T-cell (primary cell): Measurements from ENCODE around the gene TNFSF13. TPM values are rescaled to one million over a fixed set of nuclear protein-coding genes. Genes with fewer than 3 reads are reported as not detected.

ENCODE experiments used
- ATAC-seq, 4 experiments: fragments of 200-7000 bp in 3 of 4; fragments of 150-1000 bp in 1 of 4; cut with Tn5 transposase; replicated peaks in 1 of 4; 1 replicate in 3 of 4; 2 replicates in 1 of 4; pipeline ENCODE4 v1.10.0; 2021; ENCODE audit warnings: moderate library complexity in 3 of 4, mild to moderate bottlenecking in 2 of 4, moderate number of reproducible peaks in 1 of 4
- CTCF ChIA-PET, 2 donors: fragments of 300-600 bp; sonication (Branson Sonifier 250); formaldehyde crosslinking; loops; one replicate each; lab custom pipeline; 2022; ENCODE audit warnings: antibody characterized with exemption in 2 of 2; lab: Charles Lee
- POLR2A ChIA-PET, 2 donors: fragments of 300-600 bp; sonication (Branson Sonifier 250); formaldehyde crosslinking; loops; one replicate each; lab custom pipeline; 2022; ENCODE audit warnings: antibody characterized with exemption in 2 of 2; lab: Charles Lee
- DNase-seq, 35 experiments: peaks; one replicate each; pipeline versions ENCODE4 v3.0.0 to v3.0.0-alpha.2; 2013 to 2023
- H3K27ac ChIP-seq: one replicate; pipeline ENCODE4 v1.5.1; 2013; ENCODE audit warnings: low read length
- H3K27me3 ChIP-seq, 2 experiments: replicated peaks in 1 of 2; 1 replicate in 1 of 2; 2 replicates in 1 of 2; pipeline versions ENCODE4 v1.6.1 to v1.7.0; 2013; ENCODE audit warnings: low read length in 1 of 2, mixed read lengths in 1 of 2; ENCODE audit not compliant: control insufficient read depth in 2 of 2, insufficient read depth in 2 of 2; ENCODE audit errors: extremely low read depth in 1 of 2
- H3K36me3 ChIP-seq, 2 donors: 1 replicate in 1 of 2; 2 replicates in 1 of 2; pipeline versions ENCODE4 v1.6.1 to v1.7.0; 2013; ENCODE audit warnings: low read length in 1 of 2; ENCODE audit not compliant: control insufficient read depth in 2 of 2, insufficient read depth in 1 of 2; ENCODE audit errors: extremely low read depth in 1 of 2
- H3K4me1 ChIP-seq, 2 experiments: 1 replicate in 1 of 2; 2 replicates in 1 of 2; pipeline versions ENCODE4 v1.6.1 to v1.7.0; 2013; ENCODE audit warnings: low read length in 2 of 2, mixed read lengths in 1 of 2; ENCODE audit not compliant: insufficient read depth in 2 of 2, control insufficient read depth in 1 of 2; ENCODE audit errors: extremely low read depth in 1 of 2
- H3K4me3 ChIP-seq, 2 donors: 1 replicate in 1 of 2; 2 replicates in 1 of 2; pipeline versions ENCODE4 v1.5.1 to v1.7.0; 2013; ENCODE audit warnings: mild to moderate bottlenecking in 2 of 2, low read length in 1 of 2, moderate library complexity in 1 of 2; ENCODE audit not compliant: control insufficient read depth in 1 of 2; ENCODE audit errors: extremely low read depth in 1 of 2
- H3K9me3 ChIP-seq: 2 replicates; pipeline ENCODE4 v1.7.0; 2013
- H3K27ac Mint-ChIP-seq, 2 donors: one replicate each; pipeline ENCODE4 v1.8.0; 2020 to 2021; ENCODE audit warnings: mild to moderate bottlenecking in 2 of 2, mixed read lengths in 2 of 2
- H3K27me3 Mint-ChIP-seq, 2 donors: one replicate each; pipeline ENCODE4 v1.8.0; 2021 to 2022; ENCODE audit warnings: mixed read lengths in 2 of 2
- H3K36me3 Mint-ChIP-seq: one replicate; pipeline ENCODE4 v1.8.0; 2021; ENCODE audit warnings: mixed read lengths
- H3K4me1 Mint-ChIP-seq, 3 donors: one replicate each; pipeline ENCODE4 v1.8.0; 2020 to 2022; ENCODE audit warnings: mixed read lengths in 3 of 3, mild to moderate bottlenecking in 1 of 3
- H3K4me3 Mint-ChIP-seq, 3 donors: one replicate each; pipeline ENCODE4 v1.8.0; 2020 to 2022; ENCODE audit warnings: mild to moderate bottlenecking in 3 of 3, mixed read lengths in 3 of 3, moderate library complexity in 3 of 3
- H3K9me3 Mint-ChIP-seq, 3 donors: one replicate each; pipeline ENCODE4 v1.8.0; 2020 to 2022; ENCODE audit warnings: mixed read lengths in 3 of 3
- WGBS: methylation state at CpG from one replicate; pipeline ENCODE4 v1.1.5; 2013; ENCODE audit warnings: missing lambda C conversion rate; ENCODE audit not compliant: insufficient coverage; 5-methylcytosine and 5-hydroxymethylcytosine counted together
- total RNA-seq, 35 experiments: library from RNA in 6 of 35; stranded (reverse) in 6 of 35; fragments of 120-200 nt in 1 of 35; gene quantifications; one replicate each; pipeline versions ENCODE4 v1.2.1 to v1.2.4 and lab custom pipeline; 2013 to 2026

TNFSF13 gene
- total RNA-seq, 5 donors from 2014 or later (not counting 1 experiment from before 2014, with no cell fraction given), result 1.3 to 5.6 (median 4.6) TPM

GRCh38 chr17:7573324-7574080, 15.0 kb downstream of the TNFSF13 start:
- Histone ChIP-seq H3K9me3 (no peaks in the 10 kb centered on the region), H3K27me3 (no peaks in the 10 kb centered on the region), H3K27ac (peak overlapping the region; percentile 93), H3K36me3 (peaks cover 13 to 64% of the 10 kb centered on the region in 2 donors), H3K4me1 (peaks cover 21 to 44% of the 10 kb centered on the region in 2 experiments), H3K4me3 (peak overlapping the region; percentile 83 to 98)
- DNase-seq (peak; percentile 83 to 96 (median 91)), ATAC-seq (peak; percentile 44 to 54 (median 52))
- H3K9me3 Mint-ChIP-seq, result no peaks in the 10 kb centered on the region
- H3K36me3 Mint-ChIP-seq, result peaks cover 65% of the 10 kb centered on the region
- H3K4me3 Mint-ChIP-seq, result peak overlapping the region; percentile 95 to 98 (median 96)
- ChIA-PET CTCF (interaction anchor here (0.5 to 1.5 kb wide), 6 partner anchors 12 to 922 kb away, joined by 3 to 4 read pairs (median 4); partner anchors contain the start of genes MED31 (in 1 of the 2) and TP53 (in 1 of the 2)), POLR2A (interaction anchor here (0.5 to 2.9 kb wide), 5 partner anchors 10 to 171 kb away, joined by 3 to 10 read pairs (median 4); partner anchors contain the start of genes MPDU1 (in 1 of the 2) and TP53 (in 1 of the 2))
- H3K27ac Mint-ChIP-seq, result peak overlapping the region; percentile 96 to 99
- under 1% methylated on average over 50 of the region's 71 CpGs for WGBS
- H3K27me3 Mint-ChIP-seq, result no peaks in the 10 kb centered on the region
- peaks cover 55 to 58% (median 57%) of the 10 kb centered on the region in 3 donors for H3K4me1 Mint-ChIP-seq

- DNase-seq, result no peak
- Histone ChIP-seq H3K9me3 (no peaks in the 10 kb centered on the region), H3K4me3 (peak overlapping the region; percentile 71 to 98), H3K27ac (peak overlapping the region; percentile 93), H3K36me3 (peaks cover 13 to 66% of the 10 kb centered on the region in 2 donors), H3K27me3 (no peaks in the 10 kb centered on the region), H3K4me1 (peaks cover 24 to 52% of the 10 kb centered on the region in 2 experiments)
- Mint-ChIP-seq H3K36me3 (peaks cover 66% of the 10 kb centered on the region), H3K9me3 (no peaks in the 10 kb centered on the region), H3K27me3 (no peaks in the 10 kb centered on the region), H3K27ac (peak overlapping the region; percentile 96 to 99), H3K4me3 (peak overlapping the region; percentile 95 to 98 (median 96)), H3K4me1 (peaks cover 63 to 67% (median 64%) of the 10 kb centered on the region in 3 donors)
- ChIA-PET POLR2A (interaction anchor here in 1 of 2 donors (0.8 to 2.9 kb wide), 3 partner anchors 9 to 113 kb away, joined by 3 to 10 read pairs (median 5); partner anchors contain the start of genes MPDU1 and TP53), CTCF (interaction anchor here (0.5 to 1.5 kb wide), 8 partner anchors 11 to 923 kb away, joined by 3 to 5 read pairs (median 4); partner anchors contain the start of genes FXR2 (in 1 of the 2), MED31 (in 1 of the 2) and TP53 (in 1 of the 2))
- ATAC-seq, result no peak
- WGBS, result 28% methylated on average over 6 of the region's 15 CpGs
Observed at GRCh38 chr17:7574176-7574953, 15.8 kb downstream of the TNFSF13 start.

GRCh38 chr17:7575481-7575883, 16.9 kb downstream of the TNFSF13 start:
- Mint-ChIP-seq H3K36me3 (peaks cover 57% of the 10 kb centered on the region), H3K27me3 (no peaks in the 10 kb centered on the region), H3K9me3 (no peaks in the 10 kb centered on the region), H3K4me1 (peaks cover 73 to 74% (median 74%) of the 10 kb centered on the region in 3 donors), H3K27ac (peak overlapping the region; percentile 55 to 59), H3K4me3 (peak overlapping the region; percentile 95 to 98 (median 96))
- ChIA-PET POLR2A (interaction anchor here (0.7 to 2.9 kb wide), 3 partner anchors 8 to 172 kb away, joined by 3 to 10 read pairs (median 4); partner anchors contain the start of genes MPDU1 (in 1 of the 2) and TMEM256 (in 1 of the 2)), CTCF (interaction anchor here in 1 of 2 donors (1.3 kb wide), 1 partner anchor 63 kb away, joined by 3 read pairs; no protein-coding TSS in a partner anchor)
- Histone ChIP-seq H3K36me3 (peaks cover 13 to 61% of the 10 kb centered on the region in 2 donors), H3K27ac (peak overlapping the region; percentile 93), H3K9me3 (no peaks in the 10 kb centered on the region), H3K4me1 (peaks cover 24 to 61% of the 10 kb centered on the region in 2 experiments), H3K27me3 (no peaks in the 10 kb centered on the region), H3K4me3 (no peak overlapping the region)
- DNase-seq (no peak), ATAC-seq (no peak)
- no CpG with 5 or more reads among the region's 1 CpG for WGBS

- ChIA-PET POLR2A (interaction anchor here (0.7 to 2.9 kb wide), 3 partner anchors 8 to 172 kb away, joined by 3 to 10 read pairs (median 4); partner anchors contain the start of genes MPDU1 (in 1 of the 2) and TMEM256 (in 1 of the 2)), CTCF (interaction anchor here in 1 of 2 donors (1.3 kb wide), 1 partner anchor 63 kb away, joined by 3 read pairs; no protein-coding TSS in a partner anchor)
- peaks cover 74 to 78% (median 78%) of the 10 kb centered on the region in 3 donors for H3K4me1 Mint-ChIP-seq
- ATAC-seq (no peak), DNase-seq (no peak)
- peaks cover 54% of the 10 kb centered on the region for H3K36me3 Mint-ChIP-seq
- Histone ChIP-seq H3K27me3 (no peaks in the 10 kb centered on the region), H3K4me3 (no peak overlapping the region), H3K9me3 (no peaks in the 10 kb centered on the region), H3K36me3 (peaks cover 13 to 56% of the 10 kb centered on the region in 2 donors), H3K4me1 (peaks cover 24 to 65% of the 10 kb centered on the region in 2 experiments), H3K27ac (peak overlapping the region; percentile 93)
- H3K27me3 Mint-ChIP-seq, result no peaks in the 10 kb centered on the region
- H3K9me3 Mint-ChIP-seq, result no peaks in the 10 kb centered on the region
- peak overlapping the region; percentile 23 to 55 for H3K27ac Mint-ChIP-seq
- WGBS, result 76% methylated on average over 5 of the region's 7 CpGs
- H3K4me3 Mint-ChIP-seq, result peak overlapping the region in 2 of 3 donors; percentile 25 to 95
Observed at GRCh38 chr17:7575959-7576358, 17.4 kb downstream of the TNFSF13 start.

GRCh38 chr17:7576432-7576937, 17.9 kb downstream of the TNFSF13 start:
- Mint-ChIP-seq H3K36me3 (peaks cover 52% of the 10 kb centered on the region), H3K27me3 (no peaks in the 10 kb centered on the region), H3K27ac (no peak overlapping the region), H3K4me1 (peaks cover 72 to 81% (median 80%) of the 10 kb centered on the region in 3 donors), H3K4me3 (peak overlapping the region in 1 of 3 donors; percentile 32), H3K9me3 (no peaks in the 10 kb centered on the region)
- ATAC-seq (no peak), DNase-seq (no peak)
- Histone ChIP-seq H3K27ac (no peak overlapping the region), H3K9me3 (no peaks in the 10 kb centered on the region), H3K4me1 (peaks cover 24 to 66% of the 10 kb centered on the region in 2 experiments), H3K27me3 (no peaks in the 10 kb centered on the region), H3K4me3 (no peak overlapping the region), H3K36me3 (peaks cover 13 to 52% of the 10 kb centered on the region in 2 donors)
- ChIA-PET CTCF (interaction anchor here in 1 of 2 donors (0.6 kb wide), 1 partner anchor 11 kb away, joined by 3 read pairs; no protein-coding TSS in a partner anchor), POLR2A (no interaction called here)
- WGBS, result 87% methylated on average over 13 of the region's 14 CpGs
